CD4-positive, alpha-beta T cell (primary cell): ENCODE data around the gene ERICH4. TPM values are rescaled to one million over a fixed set of nuclear protein-coding genes. Genes with fewer than 3 reads are reported as not detected.

Experiments
- ATAC-seq: fragments of 200-7000 bp; cut with Tn5 transposase; one replicate; pipeline ENCODE4 v1.10.0; 2022; ENCODE audit warnings: mild to moderate bottlenecking; ENCODE audit not compliant: poor library complexity
- CTCF ChIA-PET: fragments of 350-600 bp; sonication (Branson Sonifier 250); formaldehyde crosslinking; loops from one replicate; lab custom pipeline; 2021; ENCODE audit warnings: antibody characterized with exemption, inconsistent platforms; lab: Charles Lee
- POLR2A ChIA-PET: fragments of 350-600 bp; sonication (Branson Sonifier 250); formaldehyde crosslinking; loops from one replicate; lab custom pipeline; 2021; ENCODE audit warnings: antibody characterized with exemption, inconsistent platforms; lab: Charles Lee
- DNase-seq, 14 experiments: peaks; one replicate each; pipeline ENCODE4 v3.0.0-alpha.2; 2013 to 2020; ENCODE audit warnings: mixed read lengths in 2 of 14
- H3K27ac ChIP-seq, 2 donors: one replicate each; pipeline versions ENCODE4 v1.5.1 to v1.7.0; 2013; ENCODE audit warnings: low read length in 2 of 2, low read depth in 1 of 2, mild to moderate bottlenecking in 1 of 2
- H3K27me3 ChIP-seq, 2 experiments: 1 replicate in 1 of 2; 2 replicates in 1 of 2; pipeline versions ENCODE4 v1.6.1 to v1.7.0; 2013; ENCODE audit warnings: low read length in 2 of 2, control low read depth in 1 of 2, mild to moderate bottlenecking in 1 of 2, moderate library complexity in 1 of 2; ENCODE audit not compliant: insufficient read depth in 2 of 2, control insufficient read depth in 1 of 2
- H3K36me3 ChIP-seq: one replicate; pipeline ENCODE4 v1.6.1; 2013; ENCODE audit warnings: low read length, control low read depth; ENCODE audit not compliant: insufficient read depth
- H3K4me1 ChIP-seq: one replicate; pipeline ENCODE4 v1.6.1; 2013; ENCODE audit warnings: low read length, control low read depth; ENCODE audit not compliant: insufficient read depth
- H3K4me3 ChIP-seq: one replicate; pipeline ENCODE4 v1.5.1; 2013; ENCODE audit warnings: mild to moderate bottlenecking, low read length, moderate library complexity
- H3K9me3 ChIP-seq, 2 experiments: 1 replicate in 1 of 2; 2 replicates in 1 of 2; pipeline versions ENCODE4 v1.6.1 to v1.7.0; 2013; ENCODE audit warnings: low read length in 2 of 2, mild to moderate bottlenecking in 2 of 2, control low read depth in 1 of 2, moderate library complexity in 1 of 2; ENCODE audit not compliant: control insufficient read depth in 1 of 2, insufficient read depth in 1 of 2
- H3K27ac Mint-ChIP-seq: one replicate; pipeline ENCODE4 v1.8.0; 2020; ENCODE audit warnings: mixed read lengths
- H3K27me3 Mint-ChIP-seq: one replicate; pipeline ENCODE4 v1.8.0; 2021; ENCODE audit warnings: mixed read lengths
- H3K36me3 Mint-ChIP-seq: one replicate; pipeline ENCODE4 v1.8.0; 2021; ENCODE audit warnings: low read depth, mixed read lengths
- H3K4me1 Mint-ChIP-seq: one replicate; pipeline ENCODE4 v1.8.0; 2021; ENCODE audit warnings: low read depth, mixed read lengths
- H3K4me3 Mint-ChIP-seq: one replicate; pipeline ENCODE4 v1.8.0; 2020; ENCODE audit warnings: mild to moderate bottlenecking, mixed read lengths
- H3K9me3 Mint-ChIP-seq: one replicate; pipeline ENCODE4 v1.8.0; 2020; ENCODE audit warnings: mixed read lengths
- intact Hi-C, 2 experiments: fragments of 100-400 bp; cut with DNase I in 1 of 2; cut with micrococcal nuclease in 1 of 2; formaldehyde crosslinking; loops; one replicate each; pipeline versions ENCODE4 v1.15.1 to v1.9.0; 2023 to 2025; cut with DNase I, micrococcal nuclease
- polyA plus RNA-seq, 2 donors: library from polyadenylated mRNA; unstranded; fragments of 120-200 nt; gene quantifications; one replicate each; pipeline ENCODE4 v1.2.1, GENCODE V29; 2013
- total RNA-seq, 174 experiments: library from RNA in 2 of 174; stranded (reverse) in 2 of 174; gene quantifications; one replicate each; pipeline ENCODE4 v1.2.3 and lab custom pipeline; 2021 to 2026
- TF ChIP-seq, protein P1 (sequence below): fragments of 200-600 bp; IDR thresholded peaks from one replicate; pipeline ENCODE4 v1.8.0; 2022; ENCODE audit warnings: antibody characterized with exemption, mild to moderate bottlenecking

Gene ERICH4, protein sequence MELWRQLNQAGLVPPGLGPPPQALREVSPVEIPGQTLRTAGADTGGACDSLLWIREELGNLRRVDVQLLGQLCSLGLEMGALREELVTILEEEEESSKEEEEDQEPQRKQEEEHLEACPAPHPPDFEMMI
- not detected for total RNA-seq
- polyA plus RNA-seq (2013, experiment 1 of 2): not detected
- 0.11 TPM for polyA plus RNA-seq (2013, experiment 2 of 2)
- total RNA-seq (lab: John Stamatoyannopoulos, UW): 0 to 0.16 (median 0) reads per million in 172 experiments

DNA sequence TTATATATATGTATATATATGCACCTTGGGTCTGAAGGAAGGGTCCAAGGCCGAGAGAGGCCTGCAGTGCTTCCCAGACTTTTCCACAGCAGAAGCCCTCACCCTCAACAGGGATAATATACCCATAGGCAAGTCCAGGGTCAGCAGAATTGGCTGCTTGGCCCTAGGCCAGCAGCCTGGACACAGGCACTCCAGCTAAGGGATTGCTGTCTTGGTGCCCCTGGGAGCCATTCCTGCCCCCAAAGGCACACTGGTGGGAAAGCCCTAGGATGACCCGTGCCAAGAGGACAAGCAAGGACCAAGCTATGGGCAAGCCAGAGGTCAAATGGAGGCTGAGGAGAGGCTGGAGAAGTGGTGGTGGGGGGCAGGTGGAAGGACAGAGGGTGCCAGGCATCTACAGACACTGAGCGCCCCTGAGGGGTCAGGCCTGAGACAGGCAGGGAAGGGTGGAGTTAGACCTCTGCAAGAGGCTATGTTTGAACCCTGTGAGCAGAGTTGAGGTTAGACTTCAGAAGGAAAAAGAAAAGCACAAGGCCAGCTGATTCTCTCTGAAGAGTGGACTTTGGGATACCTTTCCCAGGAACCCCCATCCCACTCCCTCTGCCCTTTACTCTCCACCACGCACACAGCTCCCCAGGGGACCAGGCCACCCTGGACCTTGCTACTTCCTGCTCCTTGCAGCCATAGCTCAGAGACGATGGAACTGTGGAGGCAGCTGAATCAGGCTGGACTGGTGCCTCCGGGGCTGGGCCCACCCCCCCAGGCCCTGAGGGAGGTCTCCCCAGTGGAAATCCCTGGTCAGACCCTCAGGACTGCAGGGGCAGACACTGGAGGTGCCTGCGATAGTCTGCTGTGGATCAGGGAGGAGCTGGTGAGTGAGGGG, at the start of gene ERICH4:
Gene ERICH4 (plus strand): TSS at position 684 of the 883 bp plus-strand sequence. CDS start 14 bp downstream, at position 698.
- POLR2A ChIA-PET: interaction anchor here (0.7 kb wide), 1 partner anchor 53 kb away, joined by 3 read pairs; no protein-coding TSS in a partner anchor

DNA sequence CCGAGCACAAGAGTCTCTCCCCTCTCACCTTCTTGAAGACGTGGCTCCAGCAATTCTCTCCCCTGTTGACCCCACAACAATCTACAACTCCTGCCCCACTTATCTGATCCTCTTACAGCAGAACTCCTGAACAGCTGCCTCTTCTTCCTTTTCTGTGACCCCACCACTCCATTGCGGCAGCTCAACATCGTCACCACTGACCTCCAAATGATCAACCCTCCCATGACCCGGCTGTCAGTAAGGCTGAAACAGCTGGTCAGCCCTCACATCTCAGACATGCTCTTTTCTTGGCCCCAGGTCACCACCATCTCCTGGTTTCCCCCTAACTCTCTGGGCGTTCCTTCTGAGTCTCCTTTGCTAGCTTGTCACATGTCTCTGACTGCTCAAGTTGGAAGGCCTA, 47.6 kb upstream of the ERICH4 start:
- no peak for ATAC-seq
- no peak overlapping the region for H3K27ac ChIP-seq
- H3K36me3 Mint-ChIP-seq: peaks cover 49% of the 10 kb centered on the region
- peak overlapping the region; percentile 80 for H3K4me3 Mint-ChIP-seq
- H3K9me3 Mint-ChIP-seq: no peaks in the 10 kb centered on the region
- no peaks in the 10 kb centered on the region for H3K27me3 ChIP-seq
- TF ChIP-seq, protein P1, sequence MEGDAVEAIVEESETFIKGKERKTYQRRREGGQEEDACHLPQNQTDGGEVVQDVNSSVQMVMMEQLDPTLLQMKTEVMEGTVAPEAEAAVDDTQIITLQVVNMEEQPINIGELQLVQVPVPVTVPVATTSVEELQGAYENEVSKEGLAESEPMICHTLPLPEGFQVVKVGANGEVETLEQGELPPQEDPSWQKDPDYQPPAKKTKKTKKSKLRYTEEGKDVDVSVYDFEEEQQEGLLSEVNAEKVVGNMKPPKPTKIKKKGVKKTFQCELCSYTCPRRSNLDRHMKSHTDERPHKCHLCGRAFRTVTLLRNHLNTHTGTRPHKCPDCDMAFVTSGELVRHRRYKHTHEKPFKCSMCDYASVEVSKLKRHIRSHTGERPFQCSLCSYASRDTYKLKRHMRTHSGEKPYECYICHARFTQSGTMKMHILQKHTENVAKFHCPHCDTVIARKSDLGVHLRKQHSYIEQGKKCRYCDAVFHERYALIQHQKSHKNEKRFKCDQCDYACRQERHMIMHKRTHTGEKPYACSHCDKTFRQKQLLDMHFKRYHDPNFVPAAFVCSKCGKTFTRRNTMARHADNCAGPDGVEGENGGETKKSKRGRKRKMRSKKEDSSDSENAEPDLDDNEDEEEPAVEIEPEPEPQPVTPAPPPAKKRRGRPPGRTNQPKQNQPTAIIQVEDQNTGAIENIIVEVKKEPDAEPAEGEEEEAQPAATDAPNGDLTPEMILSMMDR: no peak
- CTCF ChIA-PET: no interaction called here
- H3K9me3 ChIP-seq: no peaks in the 10 kb centered on the region
- peaks cover 29% of the 10 kb centered on the region for H3K36me3 ChIP-seq
- H3K4me1 ChIP-seq: peaks cover 33% of the 10 kb centered on the region
- DNase-seq: no peak
- H3K4me1 Mint-ChIP-seq: peaks cover 46% of the 10 kb centered on the region
- H3K4me3 ChIP-seq: no peak overlapping the region
- peak overlapping the region; percentile 65 for H3K27ac Mint-ChIP-seq
- intact Hi-C loops: loop anchor here in 1 of 2 experiments (5.0 kb wide), 1 partner anchor 167 kb away; no protein-coding TSS in a partner anchor
- POLR2A ChIA-PET: no interaction called here
- no peaks in the 10 kb centered on the region for H3K27me3 Mint-ChIP-seq

More for the DNA sequence above, at the start of gene ERICH4:
- H3K36me3 ChIP-seq: peaks cover 3% of the 10 kb centered on the region
- no peak within 1 kb of the TSS for H3K27ac Mint-ChIP-seq
- peaks cover 3% of the 10 kb centered on the region for H3K36me3 Mint-ChIP-seq
- peaks cover 23% of the 10 kb centered on the region for H3K4me1 ChIP-seq
- intact Hi-C loops: loop anchor here in 1 of 2 experiments (5.0 kb wide), 2 partner anchors 90 to 240 kb away; partner anchors contain the start of gene TGFB1
- H3K9me3 ChIP-seq: no peaks in the 10 kb centered on the region
- H3K9me3 Mint-ChIP-seq: no peaks in the 10 kb centered on the region
- H3K27me3 ChIP-seq: peaks cover under 1% of the 10 kb centered on the region in 2 experiments
- H3K27me3 Mint-ChIP-seq: peaks cover 26% of the 10 kb centered on the region
- no peak within 1 kb of the TSS for H3K27ac ChIP-seq
- ATAC-seq (no peak), DNase-seq (no peak)
- no peaks in the 10 kb centered on the region for H3K4me1 Mint-ChIP-seq
- CTCF ChIA-PET: no interaction called here
- H3K4me3 Mint-ChIP-seq: no peak within 1 kb of the TSS
- no peak within 1 kb of the TSS for H3K4me3 ChIP-seq
- TF ChIP-seq, protein P1: no peak
